Neural progenitor cell (in vitro differentiated cells): ENCODE results near the gene PRTFDC1. TPM values are rescaled to one million over a fixed set of nuclear protein-coding genes. Genes with fewer than 3 reads are reported as not detected.

ENCODE experiments used
- DNase-seq: peaks from one replicate; pipeline ENCODE4 v3.0.0-alpha.2; 2016; ENCODE audit warnings: low spot score
- H2AFZ ChIP-seq: fragments of 200-600 bp; sonication (generic); replicated peaks from 2 replicates; pipeline ENCODE4 v1.6.1; 2016; ENCODE audit warnings: antibody characterized with exemption
- H3F3A ChIP-seq: fragments of 200-600 bp; sonication (generic); 2 replicates; pipeline ENCODE4 v1.6.1; 2016; ENCODE audit warnings: antibody characterized with exemption, low read depth
- H3K27ac ChIP-seq: fragments of 200-600 bp; sonication (generic); 2 replicates; pipeline ENCODE4 v1.5.1; 2016; ENCODE audit warnings: mild to moderate bottlenecking
- H3K27me3 ChIP-seq: fragments of 200-600 bp; sonication (generic); 2 replicates; pipeline ENCODE4 v1.6.1; 2016; ENCODE audit warnings: mild to moderate bottlenecking, moderate library complexity
- H3K36me3 ChIP-seq: fragments of 200-600 bp; sonication (generic); 2 replicates; pipeline ENCODE4 v1.5.1; 2016
- H3K4me1 ChIP-seq: fragments of 200-600 bp; sonication (generic); 2 replicates; pipeline ENCODE4 v1.6.1; 2016; ENCODE audit warnings: mixed run types
- H3K4me2 ChIP-seq: fragments of 200-600 bp; sonication (generic); 2 replicates; pipeline ENCODE4 v1.6.1; 2016
- H3K4me3 ChIP-seq: fragments of 200-600 bp; sonication (generic); 2 replicates; pipeline ENCODE4 v1.5.1; 2016
- H3K79me2 ChIP-seq: fragments of 200-600 bp; sonication (generic); 2 replicates; pipeline ENCODE4 v1.6.1; 2016; ENCODE audit warnings: low read depth
- H3K9ac ChIP-seq: fragments of 200-600 bp; sonication (generic); 2 replicates; pipeline ENCODE4 v1.6.1; 2016
- H3K9me3 ChIP-seq: fragments of 200-600 bp; sonication (generic); 2 replicates; pipeline ENCODE4 v1.5.1; 2016; ENCODE audit warnings: low read depth
- H4K20me1 ChIP-seq: fragments of 200-600 bp; sonication (generic); 2 replicates; pipeline ENCODE4 v1.6.1; 2016; ENCODE audit warnings: low read depth
- H3K27ac Mint-ChIP-seq: 3 replicates; pipeline ENCODE4 v1.8.0; 2021; ENCODE audit warnings: mixed read lengths
- H3K27me3 Mint-ChIP-seq: 2 replicates; pipeline ENCODE4 v1.8.0; 2022; ENCODE audit warnings: low read depth, mild to moderate bottlenecking, inconsistent platforms, moderate library complexity, mixed read lengths; ENCODE audit not compliant: insufficient read depth
- H3K36me3 Mint-ChIP-seq: 3 replicates; pipeline ENCODE4 v1.8.0; 2021; ENCODE audit warnings: mixed read lengths
- H3K4me1 Mint-ChIP-seq: 3 replicates; pipeline ENCODE4 v1.8.0; 2021; ENCODE audit warnings: mixed read lengths
- H3K4me3 Mint-ChIP-seq: 3 replicates; pipeline ENCODE4 v1.8.0; 2021; ENCODE audit warnings: mild to moderate bottlenecking, moderate library complexity, mixed read lengths
- H3K9me3 Mint-ChIP-seq: 3 replicates; pipeline ENCODE4 v1.8.0; 2020; ENCODE audit warnings: mixed read lengths
- CTCF ChIP-seq: fragments of 200-600 bp; sonication (generic); IDR thresholded peaks from 2 replicates; pipeline ENCODE4 v1.5.1; 2017; ENCODE audit warnings: antibody characterized with exemption, mild to moderate bottlenecking
- EZH2 ChIP-seq: fragments of 200-600 bp; sonication (generic); IDR thresholded peaks from 2 replicates; pipeline ENCODE4 v1.6.1; 2017; ENCODE audit warnings: antibody characterized with exemption, mild to moderate bottlenecking, moderate library complexity
- EZH2phosphoT487 ChIP-seq: fragments of 200-600 bp; sonication (generic); IDR thresholded peaks from 2 replicates; pipeline ENCODE4 v1.6.1; 2017; ENCODE audit warnings: antibody characterized with exemption
- total RNA-seq: library from RNA; depleted of rRNA; stranded (reverse); fragments of >200 nt; gene quantifications from 2 replicates; pipeline ENCODE4 v1.2.3, GENCODE V29; 2015; ENCODE audit warnings: low replicate concordance

The PRTFDC1 gene
- total RNA-seq, 1 donor from 2014 or later, result 37.7 TPM

- TF ChIP-seq CTCF (no peak), EZH2phosphoT487 (no peak), EZH2 (no peak)
- no peak overlapping the region for H3K4me3 Mint-ChIP-seq
- H4K20me1 ChIP-seq, result no peaks in the 10 kb centered on the region
- no peaks in the 10 kb centered on the region for H3F3A ChIP-seq
- H3K27me3 Mint-ChIP-seq, result no peaks in the 10 kb centered on the region
- no peak overlapping the region for H3K4me3 ChIP-seq
- no peaks in the 10 kb centered on the region for H3K27me3 ChIP-seq
- H3K27ac ChIP-seq, result no peak overlapping the region
- H3K36me3 Mint-ChIP-seq, result peaks cover 2% of the 10 kb centered on the region
- no peak for DNase-seq
- no peaks in the 10 kb centered on the region for H3K4me1 ChIP-seq
- no peak overlapping the region for H3K4me2 ChIP-seq
- H2AFZ ChIP-seq, result no peak overlapping the region
- H3K27ac Mint-ChIP-seq, result no peak overlapping the region
- no peaks in the 10 kb centered on the region for H3K4me1 Mint-ChIP-seq
- H3K9me3 ChIP-seq, result no peaks in the 10 kb centered on the region
- peaks cover 12% of the 10 kb centered on the region for H3K9me3 Mint-ChIP-seq
- H3K36me3 ChIP-seq, result no peaks in the 10 kb centered on the region
- no peak overlapping the region for H3K9ac ChIP-seq
- H3K79me2 ChIP-seq, result no peaks in the 10 kb centered on the region
Measured at GRCh38 chr10:24834869-24835268, 117.5 kb downstream of the PRTFDC1 start.

GRCh38 chr10:24826009-24826408 is 126.4 kb downstream of the PRTFDC1 start:
- H3K27me3 ChIP-seq, result no peaks in the 10 kb centered on the region
- Mint-ChIP-seq H3K27me3 (no peaks in the 10 kb centered on the region), H3K27ac (no peak overlapping the region), H3K36me3 (no peaks in the 10 kb centered on the region), H3K4me1 (peaks cover 4% of the 10 kb centered on the region), H3K4me3 (no peak overlapping the region), H3K9me3 (no peaks in the 10 kb centered on the region)
- no peaks in the 10 kb centered on the region for H3K36me3 ChIP-seq
- H3K79me2 ChIP-seq, result no peaks in the 10 kb centered on the region
- H2AFZ ChIP-seq, result no peak overlapping the region
- no peaks in the 10 kb centered on the region for H4K20me1 ChIP-seq
- no peak overlapping the region for H3K9ac ChIP-seq
- no peak overlapping the region for H3K27ac ChIP-seq
- H3K4me1 ChIP-seq, result no peaks in the 10 kb centered on the region
- no peak for DNase-seq
- no peak overlapping the region for H3K4me2 ChIP-seq
- H3F3A ChIP-seq, result no peaks in the 10 kb centered on the region
- H3K4me3 ChIP-seq, result no peak overlapping the region
- H3K9me3 ChIP-seq, result no peaks in the 10 kb centered on the region
- TF ChIP-seq EZH2 (no peak), EZH2phosphoT487 (no peak), CTCF (no peak)

GRCh38 chr10:24825551-24825950 is 126.9 kb downstream of the PRTFDC1 start:
- no peak overlapping the region for H3K27ac Mint-ChIP-seq
- Histone ChIP-seq H3K4me2 (no peak overlapping the region), H3K4me3 (no peak overlapping the region), H3K36me3 (no peaks in the 10 kb centered on the region), H3K27me3 (no peaks in the 10 kb centered on the region), H3K4me1 (no peaks in the 10 kb centered on the region), H3K27ac (no peak overlapping the region), H2AFZ (no peak overlapping the region), H3F3A (no peaks in the 10 kb centered on the region), H3K79me2 (no peaks in the 10 kb centered on the region), H3K9ac (no peak overlapping the region), H3K9me3 (no peaks in the 10 kb centered on the region), H4K20me1 (no peaks in the 10 kb centered on the region)
- H3K4me1 Mint-ChIP-seq, result peaks cover 5% of the 10 kb centered on the region
- no peaks in the 10 kb centered on the region for H3K9me3 Mint-ChIP-seq
- no peak for DNase-seq
- TF ChIP-seq EZH2phosphoT487 (no peak), CTCF (no peak), EZH2 (no peak)
- no peaks in the 10 kb centered on the region for H3K36me3 Mint-ChIP-seq
- no peaks in the 10 kb centered on the region for H3K27me3 Mint-ChIP-seq
- H3K4me3 Mint-ChIP-seq, result no peak overlapping the region
